ENCODE results near the gene P4HB.

P4HB gene

DNA sequence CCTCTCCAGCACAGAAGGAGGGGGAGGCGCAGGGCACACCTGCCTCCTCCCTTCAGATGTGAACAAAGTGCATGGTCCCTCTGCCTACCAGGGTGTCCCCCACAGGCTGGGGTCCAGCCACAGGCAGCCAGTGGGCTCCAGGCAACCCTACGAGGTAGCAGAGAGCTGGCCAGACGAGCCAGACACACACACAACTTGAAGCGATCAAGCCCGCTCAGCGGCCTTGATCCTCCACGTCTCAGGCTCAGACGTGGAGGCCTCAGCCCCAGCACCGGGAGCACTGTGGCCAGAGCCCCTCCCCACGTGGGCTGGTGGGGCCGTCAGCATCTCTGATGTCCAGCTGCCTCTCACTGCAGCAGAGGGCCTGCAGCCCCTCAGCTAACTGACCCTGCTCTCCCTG is 35.7 kb downstream of the P4HB start:
- Histone ChIP-seq H3K27ac (no peak overlapping the region), H3K4me2 (ENCODE audit: low read length) (no peak overlapping the region), H3K9ac (no peak overlapping the region), H3K4me3 (ENCODE audit: low read depth, low read length) (no peak overlapping the region), H3K9me3 (ENCODE audit: control insufficient read depth, low read length) (no peaks in the 10 kb centered on the region), H2AFZ (no peak overlapping the region), H3K79me2 (peaks cover 16% of the 10 kb centered on the region), H3K27me3 (ENCODE audit: control insufficient read depth, insufficient read depth, low read length) (no peaks in the 10 kb centered on the region), H3K4me1 (peaks cover 16% of the 10 kb centered on the region), H3K36me3 (ENCODE audit: control insufficient read depth, insufficient read depth, low read length) (no peaks in the 10 kb centered on the region)
- TF ChIP-seq, protein P1, sequence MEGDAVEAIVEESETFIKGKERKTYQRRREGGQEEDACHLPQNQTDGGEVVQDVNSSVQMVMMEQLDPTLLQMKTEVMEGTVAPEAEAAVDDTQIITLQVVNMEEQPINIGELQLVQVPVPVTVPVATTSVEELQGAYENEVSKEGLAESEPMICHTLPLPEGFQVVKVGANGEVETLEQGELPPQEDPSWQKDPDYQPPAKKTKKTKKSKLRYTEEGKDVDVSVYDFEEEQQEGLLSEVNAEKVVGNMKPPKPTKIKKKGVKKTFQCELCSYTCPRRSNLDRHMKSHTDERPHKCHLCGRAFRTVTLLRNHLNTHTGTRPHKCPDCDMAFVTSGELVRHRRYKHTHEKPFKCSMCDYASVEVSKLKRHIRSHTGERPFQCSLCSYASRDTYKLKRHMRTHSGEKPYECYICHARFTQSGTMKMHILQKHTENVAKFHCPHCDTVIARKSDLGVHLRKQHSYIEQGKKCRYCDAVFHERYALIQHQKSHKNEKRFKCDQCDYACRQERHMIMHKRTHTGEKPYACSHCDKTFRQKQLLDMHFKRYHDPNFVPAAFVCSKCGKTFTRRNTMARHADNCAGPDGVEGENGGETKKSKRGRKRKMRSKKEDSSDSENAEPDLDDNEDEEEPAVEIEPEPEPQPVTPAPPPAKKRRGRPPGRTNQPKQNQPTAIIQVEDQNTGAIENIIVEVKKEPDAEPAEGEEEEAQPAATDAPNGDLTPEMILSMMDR (IDR thresholded peaks at IDR 0.05) = no peak

DNA sequence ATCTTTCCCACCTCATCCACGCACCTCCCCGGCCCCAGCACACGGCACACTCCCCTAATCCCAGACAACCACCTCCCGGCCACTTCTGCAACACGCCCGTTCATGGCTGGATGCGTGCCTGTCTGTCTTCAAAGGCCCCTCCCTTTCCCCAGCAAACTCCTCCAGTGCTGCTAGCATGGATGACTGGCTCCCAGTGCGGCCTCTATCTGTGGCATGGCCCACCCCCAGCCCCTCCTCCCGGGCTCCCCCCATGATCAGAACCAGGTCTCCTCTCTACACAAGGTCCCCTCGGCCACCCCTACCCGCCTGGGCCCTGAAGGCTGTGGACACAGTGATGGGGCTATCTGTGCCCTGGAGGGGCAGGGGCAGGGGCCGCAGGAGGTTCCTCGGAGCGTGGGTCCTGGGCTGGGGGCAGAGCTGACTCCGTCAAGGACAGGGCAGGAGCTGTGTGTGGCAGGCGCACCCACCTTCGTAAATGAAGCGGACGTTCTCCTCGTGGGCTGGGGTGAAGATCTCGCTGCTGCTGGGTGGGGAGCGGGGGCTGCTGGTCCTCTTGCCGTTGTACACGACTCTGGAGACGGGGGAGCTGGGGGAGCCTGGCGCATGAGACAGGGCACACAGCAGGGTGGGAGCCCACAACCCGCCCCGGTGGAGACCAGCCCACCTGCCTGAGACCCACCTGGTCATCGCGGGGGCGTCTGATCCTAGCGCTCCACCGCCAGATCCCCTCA is 36.4 kb downstream of the P4HB start:
- no peaks in the 10 kb centered on the region for H3K27me3 ChIP-seq (ENCODE audit: control insufficient read depth, insufficient read depth, low read length)
- no peak overlapping the region for H3K9ac ChIP-seq
- no peaks in the 10 kb centered on the region for H3K9me3 ChIP-seq (ENCODE audit: control insufficient read depth, low read length)
- H3K27ac ChIP-seq = no peak overlapping the region
- no peak overlapping the region for H3K4me2 ChIP-seq (ENCODE audit: low read length)
- H2AFZ ChIP-seq = no peak overlapping the region
- H3K79me2 ChIP-seq = peaks cover 12% of the 10 kb centered on the region
- TF ChIP-seq, protein P1 (IDR thresholded peaks at IDR 0.05) = no peak
- no peaks in the 10 kb centered on the region for H3K36me3 ChIP-seq (ENCODE audit: control insufficient read depth, insufficient read depth, low read length)
- H3K4me3 ChIP-seq (ENCODE audit: low read depth, low read length) = no peak overlapping the region
- H3K4me1 ChIP-seq = peaks cover 17% of the 10 kb centered on the region

DNA sequence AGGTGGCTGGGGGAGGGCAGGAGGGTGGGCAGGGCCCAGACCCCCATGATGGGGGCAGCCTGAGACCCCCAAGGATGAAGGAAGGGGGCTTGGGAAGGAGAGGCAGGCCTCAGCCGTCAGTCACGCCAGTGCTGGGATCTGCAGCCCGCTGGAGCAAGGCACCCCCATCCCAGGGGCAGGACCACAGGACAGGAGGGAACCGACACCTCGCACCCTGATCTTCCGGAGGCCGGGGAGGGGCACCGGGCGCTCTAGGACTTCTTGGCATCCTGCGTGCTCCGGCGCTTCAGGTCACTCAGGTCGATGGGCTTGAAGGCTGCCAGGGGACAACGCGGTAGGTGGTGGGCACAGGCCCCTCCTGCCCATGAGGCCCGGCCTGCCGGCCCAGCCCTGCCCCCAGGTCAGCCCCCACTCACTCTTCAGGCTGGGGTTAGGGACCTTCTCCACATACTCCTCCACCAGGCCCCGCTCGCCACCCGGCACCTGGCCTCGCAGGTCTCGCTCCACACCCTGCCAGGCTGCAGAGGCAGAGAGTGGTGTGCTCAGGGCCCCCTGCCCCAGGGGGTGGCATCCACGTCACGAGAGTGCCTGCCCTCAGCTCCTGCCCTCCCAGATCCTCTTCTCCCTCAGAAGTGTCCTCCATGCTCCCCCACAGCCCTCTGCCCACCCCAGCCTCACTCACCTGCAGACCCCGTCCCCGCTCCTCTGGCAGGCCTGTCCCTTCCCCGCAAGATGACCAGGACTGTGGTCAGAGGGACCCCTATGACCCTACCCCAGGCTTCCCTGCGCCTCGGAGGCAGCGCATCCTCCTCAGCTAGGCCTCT is 37.1 kb downstream of the P4HB start:
- no peak overlapping the region for H3K4me3 ChIP-seq (ENCODE audit: low read depth, low read length)
- H3K79me2 ChIP-seq = peaks cover 6% of the 10 kb centered on the region
- H3K4me2 ChIP-seq (ENCODE audit: low read length) = no peak overlapping the region
- peaks cover 17% of the 10 kb centered on the region for H3K4me1 ChIP-seq
- no peaks in the 10 kb centered on the region for H3K27me3 ChIP-seq (ENCODE audit: control insufficient read depth, insufficient read depth, low read length)
- no peak overlapping the region for H2AFZ ChIP-seq
- H3K9me3 ChIP-seq (ENCODE audit: control insufficient read depth, low read length) = no peaks in the 10 kb centered on the region
- no peaks in the 10 kb centered on the region for H3K36me3 ChIP-seq (ENCODE audit: control insufficient read depth, insufficient read depth, low read length)
- H3K27ac ChIP-seq = no peak overlapping the region
- no peak overlapping the region for H3K9ac ChIP-seq
- TF ChIP-seq, protein P1 (IDR thresholded peaks at IDR 0.05) = no peak

DNA sequence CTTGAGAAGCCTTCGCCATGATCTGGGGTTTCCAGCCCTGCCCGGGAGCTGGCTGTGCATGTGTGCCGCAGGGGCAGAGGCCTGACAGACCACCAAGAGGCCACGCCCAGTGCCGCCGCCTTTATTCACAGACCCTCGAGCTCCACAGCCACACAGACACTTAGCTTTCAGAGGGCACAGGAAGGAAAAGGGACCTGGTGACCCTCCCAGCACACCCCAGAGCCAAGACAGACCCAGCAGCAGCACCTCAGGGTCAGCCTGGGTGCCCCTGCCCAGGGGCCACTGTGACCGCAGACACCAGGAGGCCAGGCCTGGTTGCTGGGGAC is 38.1 kb downstream of the P4HB start:
- Histone ChIP-seq H3K4me2 (ENCODE audit: low read length) (peak overlapping the region; percentile 55), H3K27me3 (ENCODE audit: control insufficient read depth, insufficient read depth, low read length) (no peaks in the 10 kb centered on the region), H2AFZ (no peak overlapping the region), H3K9me3 (ENCODE audit: control insufficient read depth, low read length) (no peaks in the 10 kb centered on the region), H3K4me1 (peaks cover 17% of the 10 kb centered on the region), H3K27ac (peak overlapping the region; percentile 64), H3K36me3 (ENCODE audit: control insufficient read depth, insufficient read depth, low read length) (no peaks in the 10 kb centered on the region), H3K79me2 (no peaks in the 10 kb centered on the region), H3K4me3 (ENCODE audit: low read depth, low read length) (no peak overlapping the region), H3K9ac (no peak overlapping the region)
- TF ChIP-seq, protein P1 (IDR thresholded peaks at IDR 0.05) = no peak
